DOHH2 (cell line): ENCODE data around the gene FMNL2.

Source experiments
- H3F3A ChIP-seq: fragments of 200-600 bp; sonication (generic), shearing (Covaris generic); 2 replicates; pipeline ENCODE4 v1.6.0; 2016; ENCODE audit warnings: antibody characterized with exemption, mild to moderate bottlenecking; ENCODE audit not compliant: control insufficient read depth, insufficient read depth
- H3K27ac ChIP-seq: fragments of 200-600 bp; sonication (generic); 2 replicates; pipeline ENCODE4 v1.5.1; 2014; ENCODE audit warnings: low read depth, mild to moderate bottlenecking, low read length, moderate library complexity
- H3K27me3 ChIP-seq: fragments of 200-600 bp; sonication (generic); 2 replicates; pipeline ENCODE4 v1.6.1; 2014; ENCODE audit warnings: mild to moderate bottlenecking, low read length, mixed read lengths; ENCODE audit not compliant: control insufficient read depth
- H3K36me3 ChIP-seq: fragments of 200-600 bp; sonication (generic); 2 replicates; pipeline ENCODE4 v1.6.1; 2014; ENCODE audit warnings: mild to moderate bottlenecking, low read length, moderate library complexity, mixed read lengths; ENCODE audit not compliant: control insufficient read depth
- H3K4me1 ChIP-seq: fragments of 200-600 bp; sonication (generic); 2 replicates; pipeline ENCODE4 v1.6.1; 2014; ENCODE audit warnings: mild to moderate bottlenecking, low read length, mixed read lengths; ENCODE audit not compliant: control insufficient read depth
- H3K4me2 ChIP-seq: fragments of 200-600 bp; sonication (generic); 2 replicates; pipeline ENCODE4 v1.6.0; 2014; ENCODE audit warnings: mild to moderate bottlenecking, low read length, moderate library complexity
- H3K4me3 ChIP-seq: fragments of 200-600 bp; sonication (generic); 2 replicates; pipeline ENCODE4 v1.5.1; 2014; ENCODE audit warnings: mild to moderate bottlenecking, low read length, mixed read lengths
- H3K79me2 ChIP-seq: fragments of 200-600 bp; sonication (generic); 2 replicates; pipeline ENCODE4 v1.6.1; 2014; ENCODE audit warnings: mild to moderate bottlenecking, low read length, mixed read lengths; ENCODE audit not compliant: control insufficient read depth
- H3K9me2 ChIP-seq: fragments of 200-600 bp; sonication (generic); replicated peaks from 2 replicates; pipeline ENCODE4 v1.6.1; 2014; ENCODE audit warnings: mild to moderate bottlenecking, low read length, mixed read lengths; ENCODE audit not compliant: control insufficient read depth
- H3K9me3 ChIP-seq: fragments of 200-600 bp; sonication (generic); 2 replicates; pipeline ENCODE4 v1.6.1; 2014; ENCODE audit warnings: antibody characterized with exemption, low read length, mixed read lengths; ENCODE audit not compliant: control insufficient read depth, insufficient read depth
- H4K20me1 ChIP-seq: fragments of 200-600 bp; sonication (generic); 2 replicates; pipeline ENCODE4 v1.6.0; 2014; ENCODE audit warnings: low read depth, mild to moderate bottlenecking, antibody characterized with exemption, low read length, moderate library complexity; ENCODE audit not compliant: control insufficient read depth, insufficient read depth
- CTCF ChIP-seq: fragments of 200-600 bp; sonication (generic); IDR thresholded peaks from one replicate; pipeline ENCODE4 v1.5.1; 2014; ENCODE audit warnings: antibody characterized with exemption, mild to moderate bottlenecking, low read depth, low read length; ENCODE audit not compliant: poor library complexity, severe bottlenecking
- EZH2phosphoT487 ChIP-seq: fragments of 200-600 bp; sonication (generic); IDR thresholded peaks from 2 replicates; pipeline ENCODE4 v1.6.1; 2017; ENCODE audit warnings: borderline replicate concordance, mild to moderate bottlenecking, antibody characterized with exemption, low read length, moderate library complexity, mixed read lengths

The FMNL2 gene

GRCh38 chr2:152423684-152424083, 88.7 kb downstream of the FMNL2 start:
- Histone ChIP-seq H3K9me2 (no peaks in the 10 kb centered on the region), H3K27me3 (peaks cover 7% of the 10 kb centered on the region; the same call in 1 of the 2 replicates), H3K4me3 (no peak overlapping the region), H3K4me1 (no peaks in the 10 kb centered on the region), H4K20me1 (no peaks in the 10 kb centered on the region), H3K4me2 (no peak overlapping the region), H3K36me3 (no peaks in the 10 kb centered on the region), H3K79me2 (no peaks in the 10 kb centered on the region), H3K27ac (no peak overlapping the region), H3K9me3 (no peaks in the 10 kb centered on the region), H3F3A (no peaks in the 10 kb centered on the region)
- TF ChIP-seq EZH2phosphoT487: no peak
- no peak for TF ChIP-seq CTCF

GRCh38 chr2:152425765-152426727, 91.1 kb downstream of the FMNL2 start:
- Histone ChIP-seq H4K20me1 (no peaks in the 10 kb centered on the region), H3K9me3 (no peaks in the 10 kb centered on the region), H3F3A (no peaks in the 10 kb centered on the region), H3K27me3 (no peaks in the 10 kb centered on the region; the same call in 1 of the 2 replicates), H3K36me3 (no peaks in the 10 kb centered on the region), H3K79me2 (no peaks in the 10 kb centered on the region), H3K27ac (no peak overlapping the region), H3K4me1 (no peaks in the 10 kb centered on the region), H3K4me3 (no peak overlapping the region), H3K9me2 (no peaks in the 10 kb centered on the region), H3K4me2 (no peak overlapping the region)
- TF ChIP-seq EZH2phosphoT487 (no peak), CTCF (no peak)

GRCh38 chr2:152426801-152427200, 91.8 kb downstream of the FMNL2 start:
- H3K79me2 ChIP-seq: no peaks in the 10 kb centered on the region
- H3K9me3 ChIP-seq: no peaks in the 10 kb centered on the region
- no peak overlapping the region for H3K4me2 ChIP-seq

More at GRCh38 chr2:152426801-152427200, 91.8 kb downstream of the FMNL2 start:
- no peak overlapping the region for H3K4me3 ChIP-seq
- no peaks in the 10 kb centered on the region for H3K27me3 ChIP-seq
- H3K36me3 ChIP-seq: no peaks in the 10 kb centered on the region
- H3K4me1 ChIP-seq: no peaks in the 10 kb centered on the region
- H3F3A ChIP-seq: no peaks in the 10 kb centered on the region
- TF ChIP-seq CTCF (no peak), EZH2phosphoT487 (no peak)
- H3K27ac ChIP-seq: no peak overlapping the region
- H3K9me2 ChIP-seq: no peaks in the 10 kb centered on the region
- no peaks in the 10 kb centered on the region for H4K20me1 ChIP-seq
